NK-92 treated with Interleukin-12 subunit alpha and Interleukin-12 subunit beta, amount 100 ng/mL, for 24 hours (cell line): ENCODE results near the gene ETDB.
"Not testable (repeated sequence)": the region's sequence is repeated elsewhere in the genome, so short reads cannot be mapped to it uniquely, and the experiment has no call there.

Experiments used
- DNase-seq: peaks from one replicate; lab custom pipeline; 2025; lab: John Stamatoyannopoulos, UW

Gene ETDB

GRCh38 chrX:135120056-135120576, at the start of gene ETDB:
Gene ETDB, minus strand, starts transcription at chrX:135120526. Its CDS starts 1,265 bp downstream, at chrX:135119261.
- DNase-seq, result not testable (repeated sequence)

GRCh38 chrX:135169534-135169933, 49.2 kb upstream of the ETDB start:
- not testable (repeated sequence) for DNase-seq

GRCh38 chrX:135168486-135168885, 48.2 kb upstream of the ETDB start:
- no peak for DNase-seq

- not testable (repeated sequence) for DNase-seq
Observed at GRCh38 chrX:135154688-135155087, 34.4 kb upstream of the ETDB start.

- DNase-seq, result not testable (repeated sequence)
Observed at GRCh38 chrX:135126145-135126544, 5.8 kb upstream of the ETDB start.

- DNase-seq, result not testable (repeated sequence)
Observed at GRCh38 chrX:135116064-135116463, 4.3 kb downstream of the ETDB start.

GRCh38 chrX:135114392-135114791, 5.9 kb downstream of the ETDB start:
- DNase-seq, result no peak

GRCh38 chrX:135112743-135113142, 7.6 kb downstream of the ETDB start:
- DNase-seq, result no peak

GRCh38 chrX:135112096-135112729, 8.1 kb downstream of the ETDB start:
- no peak for DNase-seq

GRCh38 chrX:135109554-135109953, 10.8 kb downstream of the ETDB start:
- DNase-seq, result no peak

- DNase-seq, result no peak
Observed at GRCh38 chrX:135099493-135099783, 20.9 kb downstream of the ETDB start.

GRCh38 chrX:135097196-135097744, 23.1 kb downstream of the ETDB start:
- not testable (repeated sequence) for DNase-seq

GRCh38 chrX:135095715-135096114, 24.6 kb downstream of the ETDB start:
- no peak for DNase-seq

- DNase-seq, result no peak
Observed at GRCh38 chrX:135094726-135095125, 25.6 kb downstream of the ETDB start.

GRCh38 chrX:135089126-135089525, 31.2 kb downstream of the ETDB start:
- no peak for DNase-seq

GRCh38 chrX:135087867-135088266, 32.5 kb downstream of the ETDB start:
- no peak for DNase-seq

- DNase-seq, result no peak
Observed at GRCh38 chrX:135086197-135086854, 34.0 kb downstream of the ETDB start.

GRCh38 chrX:135081693-135082404, 38.5 kb downstream of the ETDB start:
- no peak for DNase-seq
